Neutrophil (primary cell): Measurements from ENCODE around the gene TIMM13.

Experiments used
- H3K27ac ChIP-seq: fragments of 200-600 bp; sonication (generic); 2 replicates; pipeline ENCODE4 v1.5.1; 2016; ENCODE audit warnings: mild to moderate bottlenecking, moderate library complexity
- H3K27me3 ChIP-seq: fragments of 200-600 bp; sonication (generic); 2 replicates; pipeline ENCODE4 v1.6.0; 2016; ENCODE audit warnings: mild to moderate bottlenecking
- H3K36me3 ChIP-seq: fragments of 200-600 bp; sonication (generic); 2 replicates; pipeline ENCODE4 v1.5.1; 2017
- H3K4me1 ChIP-seq, 2 experiments: fragments of 200-600 bp in 1 of 2; sonication (generic) in 1 of 2; 1 replicate in 1 of 2; 2 replicates in 1 of 2; pipeline versions ENCODE4 v1.5.1 to v1.6.1; 2013 to 2016; ENCODE audit warnings: low read depth in 1 of 2, low read length in 1 of 2, mild to moderate bottlenecking in 1 of 2, moderate library complexity in 1 of 2; ENCODE audit not compliant: control insufficient read depth in 1 of 2, insufficient read depth in 1 of 2
- H3K4me3 ChIP-seq, 2 experiments: fragments of 200-600 bp in 1 of 2; sonication (generic) in 1 of 2; 1 replicate in 1 of 2; 2 replicates in 1 of 2; pipeline ENCODE4 v1.5.1; 2013 to 2016; ENCODE audit warnings: low read depth in 1 of 2, low read length in 1 of 2, mild to moderate bottlenecking in 1 of 2, moderate library complexity in 1 of 2
- H3K9me3 ChIP-seq: fragments of 200-600 bp; sonication (generic); 2 replicates; pipeline ENCODE4 v1.5.1; 2016
- CTCF ChIP-seq: fragments of 200-600 bp; sonication (generic); IDR thresholded peaks from 2 replicates; pipeline ENCODE4 v1.5.1; 2016; ENCODE audit warnings: antibody characterized with exemption

Gene TIMM13

DNA sequence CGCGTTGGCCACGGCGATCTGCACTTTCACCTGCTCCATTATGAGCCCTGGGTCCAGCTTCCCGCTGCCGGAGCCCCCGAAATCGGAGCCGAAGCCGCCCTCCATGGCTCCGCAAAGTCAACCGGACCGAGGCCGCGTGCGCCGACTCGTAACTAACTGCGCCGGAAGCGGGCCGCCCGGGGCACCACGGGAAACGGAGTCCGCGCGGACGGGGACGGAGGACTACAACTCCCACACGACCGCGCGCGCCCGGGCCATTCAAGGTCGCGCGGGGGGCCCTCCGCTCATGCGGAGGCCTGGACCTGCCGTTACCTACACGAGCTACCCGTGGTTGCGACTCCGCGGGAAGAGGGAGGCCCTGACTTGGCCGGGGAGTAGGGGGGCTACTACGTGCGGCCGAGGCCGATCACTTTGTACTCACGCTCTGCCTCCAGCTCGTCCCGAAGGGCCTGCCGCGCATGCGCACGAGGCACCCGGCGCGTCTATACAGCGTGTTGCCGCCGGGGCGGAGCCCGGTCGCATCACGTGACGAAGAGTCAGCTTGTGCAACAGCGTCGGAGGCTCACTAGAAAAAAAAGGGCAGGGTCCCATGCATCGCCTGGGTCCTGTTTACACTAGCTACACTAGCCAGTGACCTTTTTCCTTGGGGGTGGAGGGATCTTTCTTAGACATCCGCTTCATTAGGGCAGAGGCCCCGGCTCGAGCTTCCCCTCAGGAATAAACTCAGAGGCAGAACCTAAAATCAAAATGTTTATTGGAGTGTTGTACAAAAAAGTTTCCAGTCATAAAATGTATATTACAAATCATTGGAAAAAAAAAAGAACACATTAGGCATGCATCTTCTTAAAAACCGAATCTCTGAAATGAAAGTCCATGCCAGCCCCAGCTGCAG lies at the start of gene TIMM13:
Gene TIMM13, minus strand, starts transcription at position 158 of the 892 bp plus-strand sequence. Its CDS starts 53 bp downstream, at position 105.
- Histone ChIP-seq H3K27ac (peak within 1 kb of the TSS; percentile 87), H3K4me3 (peak within 1 kb of the TSS; percentile 94 to 98), H3K4me1 (peaks cover 18 to 39% of the 10 kb centered on the region in 2 experiments), H3K27me3 (no peaks in the 10 kb centered on the region), H3K9me3 (no peaks in the 10 kb centered on the region), H3K36me3 (peaks cover 16% of the 10 kb centered on the region)
- peak; percentile 36 for TF ChIP-seq CTCF

GRCh38 chr19:2476451-2477140 lies 49.2 kb upstream of the TIMM13 start:
- Histone ChIP-seq H3K4me3 (peak overlapping the region; percentile 98 to 100), H3K4me1 (peaks cover 38 to 42% of the 10 kb centered on the region in 2 experiments), H3K9me3 (no peaks in the 10 kb centered on the region), H3K36me3 (peaks cover 17% of the 10 kb centered on the region), H3K27ac (peak overlapping the region; percentile 88), H3K27me3 (no peaks in the 10 kb centered on the region)
- no peak for TF ChIP-seq CTCF

GRCh38 chr19:2475702-2476450 lies 48.5 kb upstream of the TIMM13 start, which contains the start of gene GADD45B:
TSS of gene GADD45B (plus strand) at chr19:2476127. CDS start at chr19:2476359, 232 bp downstream.
- H3K9me3 ChIP-seq, result no peaks in the 10 kb centered on the region
- H3K4me3 ChIP-seq, result peak within 1 kb of the TSS; percentile 98 to 100
- H3K4me1 ChIP-seq, result peaks cover 38 to 42% of the 10 kb centered on the region in 2 experiments
- TF ChIP-seq CTCF, result peak; percentile 30
- H3K27ac ChIP-seq, result peak within 1 kb of the TSS; percentile 88
- peaks cover 17% of the 10 kb centered on the region for H3K36me3 ChIP-seq
- no peaks in the 10 kb centered on the region for H3K27me3 ChIP-seq

GRCh38 chr19:2475018-2475701 lies 47.8 kb upstream of the TIMM13 start:
- Histone ChIP-seq H3K27me3 (no peaks in the 10 kb centered on the region), H3K4me3 (peak overlapping the region; percentile 98 to 100), H3K4me1 (peaks cover 38 to 42% of the 10 kb centered on the region in 2 experiments), H3K36me3 (peaks cover 17% of the 10 kb centered on the region), H3K9me3 (no peaks in the 10 kb centered on the region), H3K27ac (peak overlapping the region; percentile 88)
- no peak for TF ChIP-seq CTCF
